Keratinocyte (primary cell): ENCODE results near the gene SDK1.

Source experiments
- CTCF ChIP-seq, 3 experiments: IDR thresholded peaks in 1 of 3; conservative IDR thresholded peaks in 1 of 3; optimal IDR thresholded peaks in 1 of 3; 2 replicates in 2 of 3; 3 replicates in 1 of 3; pipeline versions ENCODE3 to v1.5.1; 2011; ENCODE audit warnings: low read length in 3 of 3, mild to moderate bottlenecking in 3 of 3, moderate library complexity in 2 of 3, control low read depth in 1 of 3, inconsistent platforms in 1 of 3; ENCODE audit not compliant: insufficient read depth in 2 of 3; ENCODE audit errors: extremely low read depth in 1 of 3
- EZH2 ChIP-seq: IDR thresholded peaks from one replicate; pipeline ENCODE4 v1.6.1; 2012; ENCODE audit warnings: inconsistent platforms, mild to moderate bottlenecking, low read length, moderate library complexity

GRCh38 chr7:3497796-3498195 is 196.7 kb downstream of the SDK1 start:
- TF ChIP-seq CTCF (optimal IDR thresholded peaks at IDR 0.05 in 1 of 3, IDR thresholded peaks at IDR 0.05 in 1 of 3, conservative IDR thresholded peaks at IDR 0.05 in 1 of 3; ENCODE audit: extremely low read depth in 1 of 3, insufficient read depth in 2 of 3, low read length in 3 of 3) (no peak), EZH2 (no peak)
